OCI-LY7 (cell line): ENCODE measurements around the gene KAT2A. TPM values are rescaled to one million over a fixed set of nuclear protein-coding genes. Genes with fewer than 3 reads are reported as not detected.

Experiments
- Bru-seq: library from RNA; stranded (reverse); fragments of 400-500 nt; gene quantifications from one replicate; lab custom pipeline; 2021; lab: Mats Ljungman, UMichigan
- BruChase-seq, 2 experiments: library from RNA; stranded (reverse); fragments of 400-500 nt; gene quantifications; one replicate each; lab custom pipeline; 2021; lab: Mats Ljungman, UMichigan
- BruUV-seq: library from RNA; stranded (reverse); fragments of 400-500 nt; replicated peaks from 2 replicates; lab custom pipeline; 2021; lab: Mats Ljungman, UMichigan
- CTCF ChIA-PET: fragments of 300-600 bp; sonication (Branson Sonifier 250); formaldehyde crosslinking; loops from one replicate; lab custom pipeline; 2022; ENCODE audit warnings: antibody characterized with exemption; ENCODE audit not compliant: unreplicated experiment; lab: Charles Lee
- POLR2A ChIA-PET: fragments of 300-600 bp; sonication (Branson Sonifier 250); formaldehyde crosslinking; loops from one replicate; lab custom pipeline; 2022; ENCODE audit warnings: antibody characterized with exemption; lab: Charles Lee
- DNase-seq: peaks from one replicate; pipeline ENCODE4 v3.0.0-alpha.2; 2015; ENCODE audit warnings: low spot score
- H2AFZ ChIP-seq: fragments of 200-600 bp; sonication (generic), shearing (Covaris generic); 2 replicates; pipeline ENCODE4 v1.6.1; 2014; ENCODE audit warnings: mild to moderate bottlenecking, antibody characterized with exemption, low read length, moderate library complexity
- H3K27ac ChIP-seq: fragments of 200-600 bp; sonication (generic); 2 replicates; pipeline ENCODE4 v1.5.1; 2014; ENCODE audit warnings: mixed run types, low read depth, mild to moderate bottlenecking, moderate library complexity, low read length, inconsistent platforms; ENCODE audit not compliant: poor library complexity, severe bottlenecking
- H3K36me3 ChIP-seq: fragments of 200-600 bp; sonication (generic); 2 replicates; pipeline ENCODE4 v1.6.1; 2014; ENCODE audit warnings: mild to moderate bottlenecking, antibody characterized with exemption, low read length, moderate library complexity, mixed read lengths; ENCODE audit not compliant: insufficient read depth
- H3K4me1 ChIP-seq: fragments of 200-600 bp; sonication (generic); 2 replicates; pipeline ENCODE4 v1.5.1; 2014; ENCODE audit warnings: mild to moderate bottlenecking, low read length; ENCODE audit not compliant: insufficient read depth, poor library complexity, severe bottlenecking
- H3K4me2 ChIP-seq: fragments of 200-600 bp; sonication (generic); 2 replicates; pipeline ENCODE4 v1.6.1; 2014; ENCODE audit warnings: mild to moderate bottlenecking, low read length
- H3K4me3 ChIP-seq: fragments of 200-600 bp; sonication (generic); 2 replicates; pipeline ENCODE4 v1.5.1; 2014; ENCODE audit warnings: mild to moderate bottlenecking, low read depth, low read length; ENCODE audit not compliant: poor library complexity, severe bottlenecking
- H3K79me2 ChIP-seq: fragments of 200-600 bp; sonication (generic); 2 replicates; pipeline ENCODE4 v1.6.1; 2016; ENCODE audit warnings: low read depth, mild to moderate bottlenecking, low read length, moderate library complexity, mixed read lengths; ENCODE audit not compliant: insufficient read depth
- H3K9me2 ChIP-seq: fragments of 200-600 bp; sonication (generic); 2 replicates; pipeline ENCODE4 v1.6.1; 2016; ENCODE audit warnings: mild to moderate bottlenecking, low read length, mixed read lengths; ENCODE audit not compliant: insufficient read depth
- H3K9me3 ChIP-seq: fragments of 200-600 bp; sonication (generic); 2 replicates; pipeline ENCODE4 v1.6.1; 2014; ENCODE audit warnings: mild to moderate bottlenecking, mixed run types, low read length, mixed read lengths
- H4K20me1 ChIP-seq: fragments of 200-600 bp; sonication (generic); 2 replicates; pipeline ENCODE4 v1.6.1; 2014; ENCODE audit warnings: mild to moderate bottlenecking, antibody characterized with exemption, low read length, moderate library complexity, mixed read lengths; ENCODE audit not compliant: insufficient read depth
- EZH2phosphoT487 ChIP-seq: fragments of 200-600 bp; sonication (generic); IDR thresholded peaks from 2 replicates; pipeline ENCODE4 v1.6.1; 2018; ENCODE audit warnings: low read depth, borderline replicate concordance, mild to moderate bottlenecking, mixed run types, antibody characterized with exemption, low read length, moderate library complexity, mixed read lengths
- intact Hi-C: fragments of 100-400 bp; cut with micrococcal nuclease; formaldehyde crosslinking; loops from one replicate; pipeline ENCODE4 v1.10.0; 2022; ENCODE audit not compliant: unreplicated experiment
- long read RNA-seq: library from polyadenylated mRNA; stranded (forward); transcript quantifications from one replicate; pipeline ENCODE4 v2.0.0, GENCODE V29; 2022
- total RNA-seq, 2 experiments: library from RNA; depleted of rRNA in 1 of 2; stranded (reverse); fragments of >200 nt in 1 of 2; shearing (Covaris generic) in 1 of 2; gene quantifications; 2 replicates each; pipeline ENCODE4 v1.2.3, GENCODE V29; 2014 to 2022
- TF ChIP-seq, protein P1 (sequence below): fragments of 200-600 bp; sonication (generic); conservative IDR thresholded peaks from 2 replicates; pipeline ENCODE4 v1.5.1; 2014; ENCODE audit warnings: mild to moderate bottlenecking, antibody characterized with exemption, low read length, moderate library complexity, mixed read lengths

KAT2A gene
- 56.1 and 73.0 TPM in 2 replicates for total RNA-seq (2014; rRNA removed; shearing (Covaris generic))
- 89.8 and 95.2 TPM in 2 replicates for total RNA-seq (2022)
- Bru-seq, nascent RNA: percentile 61 among the genes with signal in this experiment
- BruChase-seq, experiment 1, labeled RNA remaining after a 6-hour chase: percentile 88 among the genes with signal in this experiment
- BruChase-seq, experiment 2, labeled RNA remaining after a 2-hour chase: percentile 74 among the genes with signal in this experiment
- long read RNA-seq, transcript KAT2A-202 (18 exons, 2,990 nt): major isoform, 50 of 168 reads
- long read RNA-seq, transcript KAT2A-201 (18 exons, 3,109 nt): minor isoform, 28 of 168 reads
- long read RNA-seq, partial matches to known transcripts: 42 of 168 reads
- long read RNA-seq, other reads (novel, unspliced or antisense): 46 of 168 reads

DNA sequence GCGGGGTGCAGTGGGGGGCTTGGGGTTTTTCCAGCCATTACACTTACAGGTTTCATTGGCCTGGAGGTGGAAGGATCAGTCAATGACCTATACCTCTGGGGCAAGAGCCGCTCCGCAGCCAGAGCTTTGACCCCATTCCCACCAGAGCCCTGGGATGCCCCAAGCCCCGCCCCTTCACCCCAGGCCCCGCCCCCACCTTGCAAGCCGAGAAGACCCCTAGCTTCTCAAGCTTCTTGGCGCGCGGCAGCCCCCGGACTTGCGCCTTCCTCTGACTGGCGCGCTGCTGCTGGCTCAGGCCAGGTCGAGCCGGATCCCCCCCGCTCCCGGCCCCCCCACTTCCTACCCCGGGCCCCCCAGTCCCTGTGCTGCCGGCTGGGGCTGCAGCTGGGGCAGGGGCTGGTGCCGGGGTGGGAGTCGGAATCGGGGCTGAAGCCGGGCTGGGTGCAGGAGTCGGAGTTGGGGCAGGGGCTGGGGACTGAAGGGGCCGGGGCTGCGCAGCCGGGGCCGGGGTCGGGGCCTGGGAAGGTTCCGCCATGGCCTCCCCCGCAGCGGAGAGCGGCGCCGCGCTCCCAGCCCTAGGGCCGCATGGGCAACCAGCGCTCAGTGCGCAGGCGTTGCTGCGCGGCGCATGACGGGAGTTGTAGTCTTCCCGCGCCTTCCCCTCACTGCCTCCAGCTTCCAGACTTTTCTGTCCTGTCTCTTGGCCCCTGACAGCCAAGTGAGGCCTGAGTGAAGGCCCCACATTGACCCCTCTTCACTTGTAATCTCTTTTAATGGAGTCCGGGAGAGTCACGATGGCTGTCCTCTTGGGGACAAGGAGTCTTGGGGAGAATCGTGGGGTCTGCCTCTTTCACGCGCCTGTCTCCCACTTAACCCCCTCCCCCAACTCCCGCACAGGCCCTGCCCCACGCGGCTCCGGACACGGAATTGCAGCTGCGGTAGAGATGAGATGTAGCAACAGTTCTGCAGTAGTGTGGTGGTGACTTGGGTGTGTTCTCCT lies at the start of gene KAT2A:
KAT2A (minus strand) TSS at position 598 of the 1,000 bp plus-strand sequence; CDS start at position 535, 63 bp downstream.
- Histone ChIP-seq H3K4me1 (peaks cover 44% of the 10 kb centered on the region), H3K9me3 (no peaks in the 10 kb centered on the region), H3K27ac (peak within 1 kb of the TSS; percentile 46), H3K79me2 (peaks cover 3% of the 10 kb centered on the region; the same call in 1 of the 2 replicates), H3K36me3 (peaks cover 49% of the 10 kb centered on the region), H3K9me2 (no peaks in the 10 kb centered on the region), H3K4me2 (peak within 1 kb of the TSS; percentile 86), H3K4me3 (peak within 1 kb of the TSS; percentile 77), H2AFZ (0 out of 2 replicates have a peak within 1 kb of the TSS, but pooled peaks have one; percentile 34), H4K20me1 (no peaks in the 10 kb centered on the region)
- BruUV-seq: no TSS peak
- no peak for TF ChIP-seq EZH2phosphoT487
- TF ChIP-seq, protein P1, sequence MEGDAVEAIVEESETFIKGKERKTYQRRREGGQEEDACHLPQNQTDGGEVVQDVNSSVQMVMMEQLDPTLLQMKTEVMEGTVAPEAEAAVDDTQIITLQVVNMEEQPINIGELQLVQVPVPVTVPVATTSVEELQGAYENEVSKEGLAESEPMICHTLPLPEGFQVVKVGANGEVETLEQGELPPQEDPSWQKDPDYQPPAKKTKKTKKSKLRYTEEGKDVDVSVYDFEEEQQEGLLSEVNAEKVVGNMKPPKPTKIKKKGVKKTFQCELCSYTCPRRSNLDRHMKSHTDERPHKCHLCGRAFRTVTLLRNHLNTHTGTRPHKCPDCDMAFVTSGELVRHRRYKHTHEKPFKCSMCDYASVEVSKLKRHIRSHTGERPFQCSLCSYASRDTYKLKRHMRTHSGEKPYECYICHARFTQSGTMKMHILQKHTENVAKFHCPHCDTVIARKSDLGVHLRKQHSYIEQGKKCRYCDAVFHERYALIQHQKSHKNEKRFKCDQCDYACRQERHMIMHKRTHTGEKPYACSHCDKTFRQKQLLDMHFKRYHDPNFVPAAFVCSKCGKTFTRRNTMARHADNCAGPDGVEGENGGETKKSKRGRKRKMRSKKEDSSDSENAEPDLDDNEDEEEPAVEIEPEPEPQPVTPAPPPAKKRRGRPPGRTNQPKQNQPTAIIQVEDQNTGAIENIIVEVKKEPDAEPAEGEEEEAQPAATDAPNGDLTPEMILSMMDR: no peak
- ChIA-PET CTCF (interaction anchor here (0.6 to 2.1 kb wide), 4 partner anchors 8 to 101 kb away, joined by 3 to 12 read pairs (median 5); partner anchors contain the start of gene NKIRAS2), POLR2A (interaction anchor here (0.6 to 1.9 kb wide), 13 partner anchors 9 to 267 kb away, joined by 3 to 12 read pairs (median 4); partner anchors contain the start of genes NKIRAS2 and STAT3)
- intact Hi-C loops: no loop called here
- peak; percentile 87 for DNase-seq

DNA sequence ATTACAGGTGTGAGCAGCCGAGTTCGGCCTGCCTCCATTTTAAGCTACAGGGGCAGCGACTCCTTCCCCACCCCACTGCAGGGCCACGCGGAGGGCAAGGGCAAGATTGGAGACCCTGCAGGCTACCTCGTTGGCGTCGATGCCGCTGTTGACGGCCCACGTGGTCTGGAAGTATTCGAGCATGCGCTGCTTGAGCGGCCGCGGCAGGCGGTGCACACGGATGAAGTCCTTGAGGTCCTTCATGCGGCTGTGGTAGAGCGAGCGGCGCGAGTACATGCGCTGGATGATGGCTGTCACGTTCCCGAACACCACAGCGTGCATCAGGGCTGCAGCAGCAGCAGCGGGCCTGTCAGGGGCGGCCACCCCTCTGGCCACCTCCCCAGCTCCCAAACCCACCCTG lies 48.2 kb upstream of the KAT2A start:
- Histone ChIP-seq H3K9me3 (no peaks in the 10 kb centered on the region), H4K20me1 (no peaks in the 10 kb centered on the region), H3K4me1 (no peaks in the 10 kb centered on the region), H3K4me3 (no peak overlapping the region), H3K36me3 (no peaks in the 10 kb centered on the region), H2AFZ (no peak overlapping the region), H3K9me2 (no peaks in the 10 kb centered on the region), H3K4me2 (no peak overlapping the region), H3K79me2 (no peaks in the 10 kb centered on the region), H3K27ac (no peak overlapping the region)
- ChIA-PET POLR2A (no interaction called here), CTCF (no interaction called here)
- no TSS peak for BruUV-seq
- intact Hi-C loops: no loop called here
- no peak for TF ChIP-seq EZH2phosphoT487
- TF ChIP-seq, protein P1: no peak
- no peak for DNase-seq
